H1 (cell line): ENCODE results near the gene SMYD3. TPM values are rescaled to one million over a fixed set of nuclear protein-coding genes. Genes with fewer than 3 reads are reported as not detected.

Experiments used
- CTCF ChIA-PET: fragments of 300-600 bp; sonication (Branson Sonifier 250); formaldehyde crosslinking; loops from one replicate; lab custom pipeline; 2021; ENCODE audit not compliant: partially characterized antibody; lab: Charles Lee
- POLR2A ChIA-PET: fragments of 300-600 bp; sonication (Branson Sonifier 250); formaldehyde crosslinking; loops from one replicate; lab custom pipeline; 2021; ENCODE audit warnings: inconsistent platforms; ENCODE audit not compliant: partially characterized antibody; lab: Charles Lee
- DNase-seq, 2 experiments: peaks; one replicate each; pipeline versions ENCODE4 v3.0.0 to v3.0.0-alpha.2; 2010 to 2022; ENCODE audit warnings: low spot score in 2 of 2, low read depth in 1 of 2, mixed read lengths in 1 of 2
- FAIRE-seq: peaks from 2 replicates; lab custom pipeline; 2011; peaks lifted over from hg19 to GRCh38; lab: Jason Lieb, UNC
- H2AFZ ChIP-seq: 2 replicates; pipeline ENCODE4 v1.8.1; 2012; ENCODE audit warnings: low read length, inconsistent platforms
- H2AK5ac ChIP-seq: 2 replicates; pipeline ENCODE4 v1.6.1; 2013; ENCODE audit warnings: low read depth, low read length
- H2BK120ac ChIP-seq: replicated peaks from 2 replicates; pipeline ENCODE3; 2013; ENCODE audit warnings: low read depth, low read length, inconsistent platforms
- H2BK12ac ChIP-seq: 2 replicates; pipeline ENCODE4 v1.6.1; 2013; ENCODE audit warnings: low read depth, low read length
- H2BK15ac ChIP-seq: 2 replicates; pipeline ENCODE4 v1.6.1; 2013; ENCODE audit warnings: low read length
- H2BK20ac ChIP-seq: 2 replicates; pipeline ENCODE4 v1.6.1; 2013; ENCODE audit warnings: low read length
- H2BK5ac ChIP-seq: 2 replicates; pipeline ENCODE4 v1.6.1; 2013; ENCODE audit warnings: low read depth, low read length
- H3K14ac ChIP-seq: 2 replicates; pipeline ENCODE4 v1.6.1; 2013; ENCODE audit warnings: inconsistent platforms; ENCODE audit not compliant: insufficient read length
- H3K18ac ChIP-seq: 2 replicates; pipeline ENCODE4 v1.6.1; 2013; ENCODE audit warnings: low read length; ENCODE audit errors: extremely low read depth
- H3K23ac ChIP-seq: 2 replicates; pipeline ENCODE4 v1.6.1; 2013; ENCODE audit warnings: inconsistent platforms; ENCODE audit not compliant: insufficient read length
- H3K23me2 ChIP-seq: 2 replicates; pipeline ENCODE4 v1.6.1; 2013; ENCODE audit warnings: low read depth, low read length
- H3K27ac ChIP-seq: 2 replicates; pipeline ENCODE4 v1.6.1; 2011; ENCODE audit warnings: low read depth, low read length, inconsistent platforms
- H3K27me3 ChIP-seq, 4 experiments: replicated peaks in 1 of 4; 1 replicate in 1 of 4; 2 replicates in 3 of 4; pipeline versions ENCODE4 v1.6.1 to v1.8.1; 2011 to 2013; ENCODE audit warnings: low read length in 3 of 4, mild to moderate bottlenecking in 3 of 4, inconsistent platforms in 2 of 4, mixed read lengths in 2 of 4, moderate library complexity in 1 of 4; ENCODE audit not compliant: control insufficient read depth in 3 of 4, insufficient read depth in 3 of 4; ENCODE audit errors: extremely low read depth in 1 of 4
- H3K36me3 ChIP-seq, 4 experiments: 2 replicates each; pipeline versions ENCODE4 v1.6.1 to v1.8.1; 2011 to 2013; ENCODE audit warnings: mild to moderate bottlenecking in 4 of 4, low read length in 3 of 4, moderate library complexity in 2 of 4, control low read depth in 1 of 4, inconsistent platforms in 1 of 4; ENCODE audit not compliant: insufficient read depth in 4 of 4, control insufficient read depth in 2 of 4
- H3K4ac ChIP-seq: replicated peaks from 2 replicates; pipeline ENCODE3; 2013; ENCODE audit warnings: low read length, low read depth, mixed read lengths, inconsistent platforms; ENCODE audit not compliant: insufficient read length
- H3K4me1 ChIP-seq, 4 experiments: replicated peaks in 1 of 4; 1 replicate in 1 of 4; 2 replicates in 3 of 4; pipeline versions ENCODE4 v1.6.1 to v1.8.1; 2011 to 2013; ENCODE audit warnings: low read length in 3 of 4, inconsistent platforms in 2 of 4, mixed read lengths in 1 of 4; ENCODE audit not compliant: insufficient read depth in 4 of 4, control insufficient read depth in 3 of 4
- H3K4me2 ChIP-seq, 2 experiments: 2 replicates each; pipeline versions ENCODE4 v1.6.1 to v1.8.1; 2011 to 2013; ENCODE audit warnings: low read depth in 2 of 2, low read length in 2 of 2, control low read depth in 1 of 2, inconsistent platforms in 1 of 2, mild to moderate bottlenecking in 1 of 2; ENCODE audit not compliant: insufficient read depth in 1 of 2
- H3K4me3 ChIP-seq, 4 experiments: fragments of 200-600, 300-600 bp in 1 of 4; sonication (generic), shearing (Covaris generic), sonication (Bioruptor Twin) in 1 of 4; 2 replicates each; pipeline versions ENCODE4 v1.5.1 to v1.8.1; 2011 to 2016; ENCODE audit warnings: low read length in 4 of 4, low read depth in 3 of 4, control low read depth in 2 of 4, inconsistent platforms in 2 of 4, mild to moderate bottlenecking in 2 of 4, mixed read lengths in 1 of 4, moderate library complexity in 1 of 4; ENCODE audit not compliant: insufficient read depth in 2 of 4; ENCODE audit errors: extremely low read depth in 1 of 4
- H3K56ac ChIP-seq: replicated peaks from 2 replicates; pipeline ENCODE3; 2013; ENCODE audit warnings: low read depth, mild to moderate bottlenecking, mixed read lengths, low read length, inconsistent platforms; ENCODE audit not compliant: insufficient read length
- H3K79me1 ChIP-seq: 2 replicates; pipeline ENCODE4 v1.6.1; 2013; ENCODE audit warnings: low read depth, low read length, control low read depth
- H3K79me2 ChIP-seq, 2 experiments: 2 replicates each; pipeline versions ENCODE4 v1.6.1 to v1.8.1; 2012 to 2013; ENCODE audit warnings: low read length in 2 of 2, mild to moderate bottlenecking in 2 of 2, inconsistent platforms in 1 of 2; ENCODE audit not compliant: insufficient read depth in 2 of 2, control insufficient read depth in 1 of 2
- H3K9ac ChIP-seq, 4 experiments: replicated peaks in 1 of 4; 1 replicate in 1 of 4; 2 replicates in 3 of 4; pipeline versions ENCODE4 v1.6.1 to v1.8.1; 2011 to 2013; ENCODE audit warnings: low read depth in 3 of 4, low read length in 3 of 4, control low read depth in 2 of 4, mild to moderate bottlenecking in 2 of 4, moderate library complexity in 2 of 4, inconsistent platforms in 1 of 4; ENCODE audit errors: extremely low read depth in 1 of 4
- H3K9me3 ChIP-seq, 2 experiments: 2 replicates each; pipeline versions ENCODE4 v1.6.1 to v1.8.1; 2012 to 2013; ENCODE audit warnings: mild to moderate bottlenecking in 2 of 2, moderate library complexity in 2 of 2, control low read depth in 1 of 2, inconsistent platforms in 1 of 2, low read depth in 1 of 2, low read length in 1 of 2, mixed read lengths in 1 of 2; ENCODE audit not compliant: insufficient read depth in 2 of 2
- H4K20me1 ChIP-seq, 2 experiments: replicated peaks in 1 of 2; 2 replicates each; pipeline versions ENCODE3 to v1.8.1; 2011 to 2013; ENCODE audit warnings: inconsistent platforms in 2 of 2, low read length in 2 of 2, mild to moderate bottlenecking in 1 of 2; ENCODE audit not compliant: insufficient read depth in 2 of 2, control insufficient read depth in 1 of 2
- H4K5ac ChIP-seq: 2 replicates; pipeline ENCODE4 v1.6.1; 2013; ENCODE audit warnings: low read length, low read depth, mixed read lengths, inconsistent platforms; ENCODE audit not compliant: insufficient read length
- H4K8ac ChIP-seq: 2 replicates; pipeline ENCODE4 v1.8.0; 2013; ENCODE audit warnings: mild to moderate bottlenecking, moderate library complexity, low read length, inconsistent platforms; ENCODE audit not compliant: insufficient read depth; ENCODE audit errors: extremely low read depth
- H4K91ac ChIP-seq: replicated peaks from 2 replicates; pipeline ENCODE3; 2013; ENCODE audit warnings: low read length, mixed read lengths, inconsistent platforms; ENCODE audit not compliant: insufficient read length
- BRCA1 ChIP-seq: IDR thresholded peaks from 2 replicates; pipeline ENCODE4 v1.6.1; 2012; ENCODE audit warnings: low read depth, low read length, improper control_type of control experiment
- CBX8 ChIP-seq: fragments of 300-800, 300-1000 bp; sonication (generic); IDR thresholded peaks from 2 replicates; pipeline ENCODE4 v1.7.1; 2016; ENCODE audit warnings: low read depth, low read length, borderline replicate concordance
- CHD1 ChIP-seq: IDR thresholded peaks from 2 replicates; pipeline ENCODE4 v1.6.1; 2012; ENCODE audit warnings: low read depth, low read length, improper control_type of control experiment
- EZH2 ChIP-seq: fragments of 200-600 bp; sonication (generic); IDR thresholded peaks from 2 replicates; pipeline ENCODE4 v1.7.1; 2012; ENCODE audit warnings: low read depth, mild to moderate bottlenecking, moderate library complexity, low read length, inconsistent platforms; ENCODE audit not compliant: severe bottlenecking
- HDAC2 ChIP-seq, 2 experiments: fragments of 300-600 bp in 1 of 2; sonication (generic) in 1 of 2; IDR thresholded peaks; 2 replicates each; pipeline ENCODE4 v1.6.1; 2011 to 2012; ENCODE audit warnings: low read depth in 2 of 2, low read length in 2 of 2, mild to moderate bottlenecking in 2 of 2, moderate library complexity in 2 of 2, borderline replicate concordance in 1 of 2, inconsistent platforms in 1 of 2
- HDAC6 ChIP-seq: IDR thresholded peaks from one replicate; pipeline ENCODE4 v1.7.1; 2012; ENCODE audit warnings: low read depth, mild to moderate bottlenecking, inconsistent platforms, low read length, moderate library complexity
- PHF8 ChIP-seq: fragments of 200-600 bp; sonication (generic); conservative IDR thresholded peaks from 2 replicates; pipeline ENCODE4 v1.7.1; 2012; ENCODE audit warnings: low read depth, mild to moderate bottlenecking, inconsistent platforms, low read length, moderate library complexity
- POLR2A ChIP-seq, 2 experiments: IDR thresholded peaks; 1 replicate in 1 of 2; 2 replicates in 1 of 2; pipeline ENCODE4 v1.6.1; 2011; ENCODE audit warnings: low read depth in 2 of 2, low read length in 2 of 2, mild to moderate bottlenecking in 2 of 2; ENCODE audit errors: control extremely low read depth in 1 of 2
- RFX5 ChIP-seq: IDR thresholded peaks from 2 replicates; pipeline ENCODE4 v1.6.1; 2011; ENCODE audit warnings: low read depth, low read length, improper control_type of control experiment, borderline replicate concordance
- RNF2 ChIP-seq: fragments of 200-900, 300-1000 bp; sonication (generic); IDR thresholded peaks from 2 replicates; pipeline ENCODE4 v1.7.1; 2016; ENCODE audit warnings: borderline replicate concordance, low read depth, mild to moderate bottlenecking, antibody characterized with exemption, low read length; ENCODE audit not compliant: poor library complexity, severe bottlenecking; ENCODE audit errors: missing control alignments
- SAP30 ChIP-seq: fragments of 300-600 bp; sonication (generic); IDR thresholded peaks from 2 replicates; pipeline ENCODE4 v1.7.1; 2012; ENCODE audit warnings: low read length, moderate library complexity, mild to moderate bottlenecking, inconsistent platforms; ENCODE audit not compliant: insufficient read depth, insufficient replicate concordance
- SP1 ChIP-seq: IDR thresholded peaks from 2 replicates; pipeline ENCODE4 v1.6.1; 2011; ENCODE audit warnings: low read depth, low read length
- SUZ12 ChIP-seq: fragments of 200-600 bp; sonication (generic); IDR thresholded peaks from 2 replicates; pipeline ENCODE4 v1.6.1; 2012; ENCODE audit warnings: mild to moderate bottlenecking, inconsistent platforms, low read length, moderate library complexity, mixed read lengths
- TEAD4 ChIP-seq: IDR thresholded peaks from 2 replicates; pipeline ENCODE4 v1.6.1; 2012; ENCODE audit warnings: low read depth, low read length, inconsistent platforms, mixed read lengths
- WGBS, 2 experiments: shearing (Covaris generic) in 1 of 2; methylation state at CpG; one replicate each; pipeline versions ENCODE4 v1.1.6 to v1.1.7; 2013 to 2015; ENCODE audit warnings: low lambda C conversion rate in 2 of 2, mixed read lengths in 2 of 2, inconsistent platforms in 1 of 2, low coverage in 1 of 2, missing lambda C conversion rate in 1 of 2; ENCODE audit not compliant: insufficient replicate concordance in 2 of 2, insufficient coverage in 1 of 2, insufficient read length in 1 of 2; ENCODE audit errors: extremely low coverage in 1 of 2, missing lambda C conversion rate in 1 of 2; 5-methylcytosine and 5-hydroxymethylcytosine counted together
- polyA plus RNA-seq, 7 experiments: library from polyadenylated mRNA; depleted of rRNA in 3 of 7; stranded (reverse) in 5 of 7; unstranded in 2 of 7; fragments of >200 nt in 5 of 7; fragments of 200-250 nt in 2 of 7; gene quantifications; 1 replicate in 5 of 7; 2 replicates in 1 of 7; 4 replicates in 1 of 7; pipeline versions ENCODE4 v1.2.1 to v1.2.3, GENCODE V29; 2011 to 2013; ENCODE audit warnings: missing spikeins in 2 of 7, mixed read lengths in 2 of 7
- total RNA-seq: library from RNA; stranded (reverse); fragmentation: NEBNext Ultra II Directional; extraction: Animal tissue kit (Norgen Biotek cat#: 25700); gene quantifications from 2 replicates; pipeline ENCODE4 v1.2.1, GENCODE V29; 2021

The SMYD3 gene
- total and polyA plus RNA-seq, 2 of the 8 experiments (the other 6 are each of a cell fraction or from before 2014, with no cell fraction given), result 17.3 to 25.4 TPM

- WGBS, 2 experiments, result 92% methylated on average over 3 of the region's 3 CpGs; no CpG with 5 or more reads in 1 of the 2 experiments
- no peak for FAIRE-seq
- H4K5ac ChIP-seq, result no peak overlapping the region
- TF ChIP-seq HDAC6 (no peak), CBX8 (no peak), POLR2A (IDR thresholded peaks at IDR 0.05; ENCODE audit: control extremely low read depth in 1 of 2, low read depth in 2 of 2, low read length in 2 of 2) (no peak), RNF2 (no peak), TEAD4 (no peak), SP1 (no peak), CHD1 (no peak), HDAC2 (IDR thresholded peaks at IDR 0.05; ENCODE audit: borderline replicate concordance in 1 of 2, low read depth in 2 of 2, low read length in 2 of 2) (no peak), EZH2 (no peak), SAP30 (no peak), PHF8 (no peak), SUZ12 (no peak), RFX5 (no peak), BRCA1 (no peak)
These were observed 496.7 kb downstream of the SMYD3 start for GRCh38 chr1:246010386-246010785.

More at GRCh38 chr1:246010386-246010785, 496.7 kb downstream of the SMYD3 start:
- Histone ChIP-seq H3K36me3 (no peaks in the 10 kb centered on the region), H3K9ac (no peak overlapping the region), H2BK20ac (no peak overlapping the region), H3K4me3 (no peak overlapping the region), H3K4me1 (no peaks in the 10 kb centered on the region), H2BK15ac (no peak overlapping the region), H3K56ac (no peak overlapping the region), H4K8ac (no peak overlapping the region), H4K20me1 (no peaks in the 10 kb centered on the region), H4K91ac (no peak overlapping the region), H3K79me1 (no peaks in the 10 kb centered on the region), H2AFZ (no peak overlapping the region), H2AK5ac (no peak overlapping the region), H3K14ac (no peak overlapping the region), H3K79me2 (no peaks in the 10 kb centered on the region), H2BK12ac (no peak overlapping the region), H3K9me3 (no peaks in the 10 kb centered on the region), H3K18ac (no peak overlapping the region), H3K23me2 (no peaks in the 10 kb centered on the region), H3K23ac (no peak overlapping the region), H3K27ac (no peak overlapping the region), H2BK5ac (no peak overlapping the region), H3K4me2 (no peak overlapping the region), H3K27me3 (no peaks in the 10 kb centered on the region), H2BK120ac (no peak overlapping the region), H3K4ac (no peak overlapping the region)
- CTCF ChIA-PET, result interaction anchor here (0.7 to 2.3 kb wide), 9 partner anchors 16 to 857 kb away, joined by 3 to 9 read pairs (median 4); no protein-coding TSS in a partner anchor
- POLR2A ChIA-PET, result no interaction called here
- DNase-seq, result no peak
